IMR-90 (cell line): Measurements from ENCODE around the gene TAF7. TPM values are rescaled to one million over a fixed set of nuclear protein-coding genes. Genes with fewer than 3 reads are reported as not detected.

Source experiments
- ATAC-seq: fragments of 200-7000 bp; cut with Tn5 transposase; 2 replicates; pipeline ENCODE4 v1.9.1; 2020; ENCODE audit warnings: low read depth, mild to moderate bottlenecking, moderate library complexity
- BruUV-seq: library from RNA; stranded (reverse); fragments of 400-500 nt; replicated peaks from 2 replicates; lab custom pipeline; 2021; lab: Mats Ljungman, UMichigan
- CTCF ChIA-PET: fragments of 300-600 bp; formaldehyde crosslinking; extraction: SDS; loops from one replicate; lab custom pipeline; 2021; ENCODE audit warnings: antibody characterized with exemption; lab: Yijun Ruan, JAX
- POLR2A ChIA-PET: fragments of 300-600 bp; sonication (Branson Sonifier 250); formaldehyde crosslinking; loops from one replicate; lab custom pipeline; 2022; ENCODE audit warnings: antibody characterized with exemption; ENCODE audit not compliant: unreplicated experiment; lab: Charles Lee
- DNase-seq: peaks from one replicate; pipeline ENCODE4 v3.0.0; 2013
- H2AFZ ChIP-seq: replicated peaks from 2 replicates; pipeline ENCODE3; 2013; ENCODE audit warnings: low read length, mild to moderate bottlenecking; ENCODE audit not compliant: poor library complexity
- H2AK5ac ChIP-seq: 2 replicates; pipeline ENCODE4 v1.6.1; 2013; ENCODE audit warnings: low read depth, low read length, inconsistent platforms
- H2AK9ac ChIP-seq: replicated peaks from 2 replicates; pipeline ENCODE3; 2013; ENCODE audit warnings: mild to moderate bottlenecking, low read depth, low read length, moderate library complexity; ENCODE audit not compliant: poor library complexity
- H2BK120ac ChIP-seq: 2 replicates; pipeline ENCODE4 v1.6.1; 2013; ENCODE audit warnings: low read depth, low read length, inconsistent platforms
- H2BK15ac ChIP-seq: 3 replicates; pipeline ENCODE4 v1.6.1; 2013; ENCODE audit warnings: low read depth, low read length, inconsistent platforms
- H2BK20ac ChIP-seq: 2 replicates; pipeline ENCODE4 v1.6.1; 2013; ENCODE audit warnings: low read depth, mild to moderate bottlenecking, inconsistent platforms, low read length, moderate library complexity
- H2BK5ac ChIP-seq: 2 replicates; pipeline ENCODE4 v1.6.1; 2013; ENCODE audit warnings: mild to moderate bottlenecking, low read depth, low read length, inconsistent platforms; ENCODE audit not compliant: poor library complexity, severe bottlenecking
- H3K14ac ChIP-seq: replicated peaks from 2 replicates; pipeline ENCODE4 v1.6.1; 2013; ENCODE audit warnings: low read depth, low read length, inconsistent platforms
- H3K18ac ChIP-seq: 2 replicates; pipeline ENCODE4 v1.6.1; 2013; ENCODE audit warnings: low read depth, low read length, control low read depth
- H3K23ac ChIP-seq: 2 replicates; pipeline ENCODE4 v1.6.1; 2013; ENCODE audit warnings: low read depth, low read length, inconsistent platforms
- H3K27ac ChIP-seq: 2 replicates; pipeline ENCODE4 v1.5.1; 2013; ENCODE audit warnings: mild to moderate bottlenecking, control low read depth, low read length; ENCODE audit not compliant: insufficient read depth
- H3K27me3 ChIP-seq: 2 replicates; pipeline ENCODE4 v1.6.1; 2013; ENCODE audit warnings: low read length; ENCODE audit not compliant: control insufficient read depth, insufficient read depth
- H3K36me3 ChIP-seq: 2 replicates; pipeline ENCODE4 v1.6.1; 2013; ENCODE audit warnings: low read length, mixed read lengths; ENCODE audit not compliant: control insufficient read depth, insufficient read depth
- H3K4ac ChIP-seq: 2 replicates; pipeline ENCODE4 v1.6.1; 2013; ENCODE audit warnings: low read depth, low read length, inconsistent platforms
- H3K4me1 ChIP-seq: 2 replicates; pipeline ENCODE4 v1.6.1; 2013; ENCODE audit warnings: low read length, mixed read lengths; ENCODE audit not compliant: control insufficient read depth, insufficient read depth
- H3K4me2 ChIP-seq: 2 replicates; pipeline ENCODE4 v1.6.1; 2013; ENCODE audit warnings: low read depth, mild to moderate bottlenecking, control low read depth, low read length, moderate library complexity
- H3K4me3 ChIP-seq: 2 replicates; pipeline ENCODE4 v1.5.1; 2013; ENCODE audit warnings: low read depth, mild to moderate bottlenecking, control low read depth, low read length, moderate library complexity; ENCODE audit not compliant: insufficient read depth
- H3K56ac ChIP-seq: 2 replicates; pipeline ENCODE4 v1.6.1; 2013; ENCODE audit warnings: low read length, inconsistent platforms; ENCODE audit not compliant: insufficient read depth; ENCODE audit errors: extremely low read depth
- H3K79me1 ChIP-seq, 2 experiments: 2 replicates each; pipeline ENCODE4 v1.6.1; 2013; ENCODE audit warnings: low read length in 2 of 2, inconsistent platforms in 1 of 2, low read depth in 1 of 2
- H3K9ac ChIP-seq: 2 replicates; pipeline ENCODE4 v1.6.1; 2013; ENCODE audit warnings: low read depth, low read length, control low read depth
- H3K9me1 ChIP-seq: 2 replicates; pipeline ENCODE4 v1.6.1; 2013; ENCODE audit warnings: low read length, inconsistent platforms; ENCODE audit not compliant: insufficient read depth
- H3K9me3 ChIP-seq: 2 replicates; pipeline ENCODE4 v1.6.1; 2013; ENCODE audit warnings: low read length; ENCODE audit not compliant: control insufficient read depth, insufficient read depth
- H4K20me1 ChIP-seq: 2 replicates; pipeline ENCODE4 v1.6.1; 2013; ENCODE audit warnings: low read length, inconsistent platforms; ENCODE audit not compliant: insufficient read depth
- H4K5ac ChIP-seq: 2 replicates; pipeline ENCODE4 v1.6.1; 2013; ENCODE audit warnings: mild to moderate bottlenecking, low read depth, low read length, control low read depth
- H4K8ac ChIP-seq, 2 experiments: 2 replicates each; pipeline ENCODE4 v1.6.1; 2013; ENCODE audit warnings: low read depth in 2 of 2, low read length in 2 of 2, control low read depth in 1 of 2, inconsistent platforms in 1 of 2
- H4K91ac ChIP-seq: 2 replicates; pipeline ENCODE4 v1.6.1; 2013; ENCODE audit warnings: low read depth, low read length, inconsistent platforms; ENCODE audit not compliant: insufficient read depth
- BHLHE40 ChIP-seq: fragments of 150-350 bp; IDR thresholded peaks from 2 replicates; pipeline ENCODE4 v1.6.1; 2016; ENCODE audit warnings: mild to moderate bottlenecking, low read depth, low read length
- CTCF ChIP-seq: conservative IDR thresholded peaks from 2 replicates; pipeline ENCODE4 v1.5.1; 2012; ENCODE audit warnings: mild to moderate bottlenecking, low read depth, low read length, improper control_type of control experiment
- MAFK ChIP-seq: IDR thresholded peaks from 2 replicates; pipeline ENCODE4 v1.6.1; 2012; ENCODE audit warnings: low read depth, low read length, improper control_type of control experiment
- MAZ ChIP-seq: IDR thresholded peaks from 2 replicates; pipeline ENCODE4 v1.6.1; 2012; ENCODE audit warnings: low read depth, mild to moderate bottlenecking, low read length, improper control_type of control experiment, moderate library complexity, borderline replicate concordance
- MXI1 ChIP-seq: IDR thresholded peaks from 2 replicates; pipeline ENCODE4 v1.6.1; 2012; ENCODE audit warnings: low read depth, mild to moderate bottlenecking, low read length, moderate library complexity, borderline replicate concordance
- NFE2L2 ChIP-seq: fragments of 150-350 bp; IDR thresholded peaks from 2 replicates; pipeline ENCODE4 v1.6.1; 2016; ENCODE audit warnings: low read depth, mild to moderate bottlenecking, low read length
- POLR2A ChIP-seq: IDR thresholded peaks from 2 replicates; pipeline ENCODE4 v1.6.1; 2012; ENCODE audit warnings: mild to moderate bottlenecking, low read depth, low read length
- RAD21 ChIP-seq: IDR thresholded peaks from 2 replicates; pipeline ENCODE4 v1.6.1; 2012; ENCODE audit warnings: low read length, improper control_type of control experiment
- RCOR1 ChIP-seq: IDR thresholded peaks from 2 replicates; pipeline ENCODE4 v1.6.1; 2012; ENCODE audit warnings: mild to moderate bottlenecking, low read length, improper control_type of control experiment; ENCODE audit not compliant: insufficient replicate concordance
- USF2 ChIP-seq: fragments of 150-350 bp; IDR thresholded peaks from 2 replicates; pipeline ENCODE4 v1.6.1; 2017; ENCODE audit warnings: mild to moderate bottlenecking, antibody characterized with exemption, low read length, low read depth
- WGBS, 2 experiments: methylation state at CpG; one replicate each; pipeline versions ENCODE4 v1.1.5 to v1.1.7; 2013; ENCODE audit warnings: missing lambda C conversion rate in 2 of 2; ENCODE audit not compliant: insufficient read length in 1 of 2; ENCODE audit errors: extremely low coverage in 2 of 2; 5-methylcytosine and 5-hydroxymethylcytosine counted together
- dilution Hi-C: fragments of 300-500 bp; cut with HindIII; formaldehyde crosslinking; loops from one replicate; pipeline ENCODE4 v1.14.3; 2018; ENCODE audit warnings: low sequenced_read_pairs; ENCODE audit not compliant: unreplicated experiment
- in situ Hi-C: fragments of 300-500 bp; cut with MboI; formaldehyde crosslinking; loops from 3 replicates; pipeline ENCODE4 v1.14.3; 2019; ENCODE audit warnings: low sequenced_read_pairs, inconsistent platforms, mixed read lengths
- intact Hi-C: fragments of 100-400 bp; cut with micrococcal nuclease; formaldehyde crosslinking; loops from 2 replicates; pipeline ENCODE4 v1.10.0; 2022
- polyA plus RNA-seq, 3 experiments: library from polyadenylated mRNA; depleted of rRNA; stranded (reverse); fragments of >200 nt; gene quantifications; 2 replicates each; pipeline ENCODE4 v1.2.3, GENCODE V29; 2012; ENCODE audit warnings: low replicate concordance in 1 of 3
- total RNA-seq: library from RNA; depleted of rRNA; stranded (reverse); fragments of >200 nt; gene quantifications from 2 replicates; pipeline ENCODE4 v1.2.3, GENCODE V29; 2012

Gene TAF7
- total and polyA plus RNA-seq, 2 of the 4 experiments (the other 2 are of a cell fraction) = 45.7 to 51.8 TPM

- no peak for ATAC-seq
- BruUV-seq = no TSS peak
- Histone ChIP-seq H3K14ac (no peak overlapping the region), H3K9ac (no peak overlapping the region), H3K4me1 (no peaks in the 10 kb centered on the region), H3K79me1 (no peaks in the 10 kb centered on the region; a peak in 1 of 4 replicates), H3K9me1 (no peaks in the 10 kb centered on the region), H3K4me2 (no peak overlapping the region), H3K4me3 (no peak overlapping the region), H2BK5ac (no peak overlapping the region), H2BK15ac (no peak overlapping the region), H4K5ac (no peak overlapping the region), H3K56ac (no peak overlapping the region), H3K18ac (no peak overlapping the region), H2AK5ac (no peak overlapping the region), H4K91ac (no peak overlapping the region), H3K9me3 (peaks cover 34% of the 10 kb centered on the region), H2BK120ac (no peak overlapping the region), H2AFZ (no peak overlapping the region), H3K23ac (no peak overlapping the region), H3K4ac (no peak overlapping the region), H3K27me3 (no peaks in the 10 kb centered on the region), H2AK9ac (no peak overlapping the region), H2BK20ac (no peak overlapping the region), H3K27ac (no peak overlapping the region), H4K20me1 (no peaks in the 10 kb centered on the region), H4K8ac (no peak overlapping the region), H3K36me3 (no peaks in the 10 kb centered on the region)
- dilution Hi-C loops (no loop called here), intact Hi-C loops (no loop called here), in situ Hi-C loops (no loop called here)
- WGBS, 2 experiments = 59% methylated on average over 3 of the region's 4 CpGs; no CpG with 5 or more reads in 1 of the 2 experiments
- TF ChIP-seq MAZ (no peak), RAD21 (no peak), CTCF (no peak), MAFK (no peak), NFE2L2 (no peak), RCOR1 (no peak), MXI1 (no peak), USF2 (no peak), BHLHE40 (no peak), POLR2A (no peak)
- CTCF ChIA-PET = no interaction called here
- POLR2A ChIA-PET = no interaction called here
- no peak for DNase-seq
Observed at GRCh38 chr5:141298376-141298775, 22.2 kb downstream of the TAF7 start.
